Measurements from ENCODE around the gene WDR48.

The WDR48 gene

GRCh38 chr3:39127269-39127907 is 75.6 kb downstream of the WDR48 start:
- no peak for TF ChIP-seq POLR2AphosphoS5 (IDR thresholded peaks at IDR 0.05; ENCODE audit: low read depth, low read length)
- no peak for TF ChIP-seq POLR2A (IDR thresholded peaks at IDR 0.05; ENCODE audit: low read depth, low read length)
- DNase-seq (ENCODE audit: insufficient read length): no peak
- no peak for FAIRE-seq

GRCh38 chr3:39127908-39128304 is 76.1 kb downstream of the WDR48 start:
- TF ChIP-seq TAF1 (IDR thresholded peaks at IDR 0.05; ENCODE audit: borderline replicate concordance, low read depth, low read length) (no peak), POLR2A (IDR thresholded peaks at IDR 0.05; ENCODE audit: low read depth, low read length) (no peak), POLR2AphosphoS5 (IDR thresholded peaks at IDR 0.05; ENCODE audit: low read depth, low read length) (no peak)
- DNase-seq (ENCODE audit: insufficient read length): no peak
- no peak for FAIRE-seq

- DNase-seq (ENCODE audit: insufficient read length) (no peak), FAIRE-seq (no peak)
- TF ChIP-seq TAF1 (IDR thresholded peaks at IDR 0.05; ENCODE audit: borderline replicate concordance, low read depth, low read length) (no peak), POLR2AphosphoS5 (IDR thresholded peaks at IDR 0.05; ENCODE audit: low read depth, low read length) (no peak), POLR2A (IDR thresholded peaks at IDR 0.05; ENCODE audit: low read depth, low read length) (no peak)
Observed at GRCh38 chr3:39128951-39129350, 77.1 kb downstream of the WDR48 start.

GRCh38 chr3:39130026-39130425 is 78.2 kb downstream of the WDR48 start:
- FAIRE-seq: no peak
- no peak for TF ChIP-seq POLR2AphosphoS5 (IDR thresholded peaks at IDR 0.05; ENCODE audit: low read depth, low read length)
- no peak for TF ChIP-seq POLR2A (IDR thresholded peaks at IDR 0.05; ENCODE audit: low read depth, low read length)
- no peak for TF ChIP-seq TAF1 (IDR thresholded peaks at IDR 0.05; ENCODE audit: borderline replicate concordance, low read depth, low read length)
- DNase-seq (ENCODE audit: insufficient read length): no peak

GRCh38 chr3:39130693-39131265 is 79.0 kb downstream of the WDR48 start:
- peak; percentile 33 for FAIRE-seq
- TF ChIP-seq POLR2A (IDR thresholded peaks at IDR 0.05; ENCODE audit: low read depth, low read length) (no peak), TAF1 (IDR thresholded peaks at IDR 0.05; ENCODE audit: borderline replicate concordance, low read depth, low read length) (no peak), POLR2AphosphoS5 (IDR thresholded peaks at IDR 0.05; ENCODE audit: low read depth, low read length) (no peak)
- no peak for DNase-seq (ENCODE audit: insufficient read length)

GRCh38 chr3:39132096-39133092 is 80.6 kb downstream of the WDR48 start:
- TF ChIP-seq POLR2A (IDR thresholded peaks at IDR 0.05; ENCODE audit: low read depth, low read length) (no peak), POLR2AphosphoS5 (IDR thresholded peaks at IDR 0.05; ENCODE audit: low read depth, low read length) (no peak), TAF1 (IDR thresholded peaks at IDR 0.05; ENCODE audit: borderline replicate concordance, low read depth, low read length) (no peak)
- FAIRE-seq (no peak), DNase-seq (ENCODE audit: insufficient read length) (no peak)

GRCh38 chr3:39133093-39133490 is 81.3 kb downstream of the WDR48 start:
- DNase-seq (ENCODE audit: insufficient read length) (no peak), FAIRE-seq (no peak)
- TF ChIP-seq POLR2AphosphoS5 (IDR thresholded peaks at IDR 0.05; ENCODE audit: low read depth, low read length) (no peak), POLR2A (IDR thresholded peaks at IDR 0.05; ENCODE audit: low read depth, low read length) (no peak), TAF1 (IDR thresholded peaks at IDR 0.05; ENCODE audit: borderline replicate concordance, low read depth, low read length) (no peak)

GRCh38 chr3:39133822-39134221 is 82.0 kb downstream of the WDR48 start:
- FAIRE-seq: no peak

GRCh38 chr3:39134305-39134704 is 82.5 kb downstream of the WDR48 start:
- TF ChIP-seq POLR2A (IDR thresholded peaks at IDR 0.05; ENCODE audit: low read depth, low read length): no peak
- TF ChIP-seq POLR2AphosphoS5 (IDR thresholded peaks at IDR 0.05; ENCODE audit: low read depth, low read length): no peak
- no peak for TF ChIP-seq TAF1 (IDR thresholded peaks at IDR 0.05; ENCODE audit: borderline replicate concordance, low read depth, low read length)
- FAIRE-seq: no peak
- DNase-seq (ENCODE audit: insufficient read length): no peak

More at GRCh38 chr3:39133822-39134221, 82.0 kb downstream of the WDR48 start:
- DNase-seq (ENCODE audit: insufficient read length): no peak
- TF ChIP-seq POLR2AphosphoS5 (IDR thresholded peaks at IDR 0.05; ENCODE audit: low read depth, low read length) (no peak), TAF1 (IDR thresholded peaks at IDR 0.05; ENCODE audit: borderline replicate concordance, low read depth, low read length) (no peak), POLR2A (IDR thresholded peaks at IDR 0.05; ENCODE audit: low read depth, low read length) (no peak)

- FAIRE-seq (no peak), DNase-seq (ENCODE audit: insufficient read length) (no peak)
- no peak for TF ChIP-seq POLR2AphosphoS5 (IDR thresholded peaks at IDR 0.05; ENCODE audit: low read depth, low read length)
- no peak for TF ChIP-seq TAF1 (IDR thresholded peaks at IDR 0.05; ENCODE audit: borderline replicate concordance, low read depth, low read length)
- no peak for TF ChIP-seq POLR2A (IDR thresholded peaks at IDR 0.05; ENCODE audit: low read depth, low read length)
Observed at GRCh38 chr3:39135170-39135805, 83.5 kb downstream of the WDR48 start.
